ENCODE results near the gene FAM181B.

The FAM181B gene

GRCh38 chr11:82771781-82772180 lies 38.1 kb upstream of the FAM181B start:
- no peak for DNase-seq (ENCODE audit: insufficient read length, low spot score)
- FAIRE-seq: no peak
- TF ChIP-seq, protein P1, sequence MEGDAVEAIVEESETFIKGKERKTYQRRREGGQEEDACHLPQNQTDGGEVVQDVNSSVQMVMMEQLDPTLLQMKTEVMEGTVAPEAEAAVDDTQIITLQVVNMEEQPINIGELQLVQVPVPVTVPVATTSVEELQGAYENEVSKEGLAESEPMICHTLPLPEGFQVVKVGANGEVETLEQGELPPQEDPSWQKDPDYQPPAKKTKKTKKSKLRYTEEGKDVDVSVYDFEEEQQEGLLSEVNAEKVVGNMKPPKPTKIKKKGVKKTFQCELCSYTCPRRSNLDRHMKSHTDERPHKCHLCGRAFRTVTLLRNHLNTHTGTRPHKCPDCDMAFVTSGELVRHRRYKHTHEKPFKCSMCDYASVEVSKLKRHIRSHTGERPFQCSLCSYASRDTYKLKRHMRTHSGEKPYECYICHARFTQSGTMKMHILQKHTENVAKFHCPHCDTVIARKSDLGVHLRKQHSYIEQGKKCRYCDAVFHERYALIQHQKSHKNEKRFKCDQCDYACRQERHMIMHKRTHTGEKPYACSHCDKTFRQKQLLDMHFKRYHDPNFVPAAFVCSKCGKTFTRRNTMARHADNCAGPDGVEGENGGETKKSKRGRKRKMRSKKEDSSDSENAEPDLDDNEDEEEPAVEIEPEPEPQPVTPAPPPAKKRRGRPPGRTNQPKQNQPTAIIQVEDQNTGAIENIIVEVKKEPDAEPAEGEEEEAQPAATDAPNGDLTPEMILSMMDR (IDR thresholded peaks at IDR 0.05; ENCODE audit: insufficient read depth, missing control alignments): no peak

DNA sequence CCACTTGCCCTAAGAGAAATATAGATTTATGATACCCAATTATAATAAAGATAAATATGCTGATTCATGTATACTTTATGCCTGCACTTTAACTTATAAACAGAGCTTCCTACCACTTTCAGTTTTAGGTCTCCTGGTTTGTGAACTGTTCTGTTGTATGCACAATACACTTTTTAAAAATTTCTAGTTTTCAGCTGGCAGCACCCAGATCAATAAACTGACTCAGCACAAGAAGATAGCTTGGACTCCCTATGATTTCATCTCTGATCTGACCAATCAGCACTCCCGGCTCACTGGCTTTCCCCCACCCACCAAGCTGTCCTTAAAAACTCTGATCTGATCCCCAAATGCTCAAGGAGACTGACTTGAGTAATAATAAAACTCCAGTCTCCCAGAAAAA lies 33.5 kb upstream of the FAM181B start:
- FAIRE-seq (no peak), DNase-seq (ENCODE audit: insufficient read length, low spot score) (no peak)
- TF ChIP-seq, protein P1 (IDR thresholded peaks at IDR 0.05; ENCODE audit: insufficient read depth, missing control alignments): no peak

DNA sequence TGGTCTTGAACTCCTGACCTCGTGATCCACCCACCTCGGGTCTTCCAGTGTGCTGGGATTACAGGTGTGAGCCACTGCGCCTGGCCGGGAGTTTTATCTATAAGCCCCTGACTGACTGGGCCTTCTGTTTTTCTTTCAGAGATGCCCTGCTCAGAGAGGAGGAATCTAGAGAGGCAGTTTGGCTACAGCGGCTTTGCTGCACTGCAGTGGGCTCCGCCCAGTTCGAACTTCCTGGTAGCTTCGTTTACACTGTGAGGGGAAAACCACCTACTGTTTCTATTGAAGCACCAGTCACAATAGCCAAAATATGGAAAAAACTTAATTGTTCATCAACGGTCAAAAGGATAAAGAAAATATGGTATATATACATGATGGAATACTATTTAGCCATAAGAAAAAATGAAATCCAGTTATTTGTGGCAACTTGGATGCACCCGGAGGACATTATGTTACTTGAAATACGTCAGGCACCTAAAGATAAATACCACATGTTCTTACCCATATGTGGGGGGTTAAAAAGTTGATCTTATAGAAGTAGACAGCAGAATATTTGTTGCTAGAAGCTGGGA lies 31.9 kb upstream of the FAM181B start:
- FAIRE-seq (no peak), DNase-seq (ENCODE audit: insufficient read length, low spot score) (no peak)
- TF ChIP-seq, protein P1 (IDR thresholded peaks at IDR 0.05; ENCODE audit: insufficient read depth, missing control alignments): no peak

DNA sequence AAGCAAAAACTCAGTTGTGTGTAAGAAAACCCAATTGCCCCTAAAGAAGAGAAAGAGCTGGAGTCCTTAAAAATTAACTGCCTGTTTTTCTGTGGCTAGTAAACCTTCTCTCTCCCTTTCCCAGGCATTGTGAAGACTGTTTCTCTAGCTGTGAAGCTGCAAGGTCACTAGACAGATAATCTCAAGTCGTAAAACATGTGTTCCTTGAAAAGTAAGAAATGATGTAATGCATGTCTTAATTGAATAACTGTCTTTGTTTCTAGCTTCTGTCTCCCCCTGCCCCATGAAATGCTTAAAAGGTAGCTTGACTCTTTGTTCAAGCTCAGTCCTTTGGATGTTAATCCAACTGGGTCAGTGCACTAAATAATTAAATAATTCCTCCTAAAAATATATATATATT lies 29.5 kb upstream of the FAM181B start:
- DNase-seq (ENCODE audit: insufficient read length, low spot score) (no peak), FAIRE-seq (no peak)
- TF ChIP-seq, protein P1 (IDR thresholded peaks at IDR 0.05; ENCODE audit: insufficient read depth, missing control alignments): no peak

- DNase-seq (ENCODE audit: insufficient read length, low spot score) (no peak), FAIRE-seq (no peak)
- TF ChIP-seq, protein P1 (IDR thresholded peaks at IDR 0.05; ENCODE audit: insufficient read depth, missing control alignments): no peak
Measured at GRCh38 chr11:82759649-82760048, 26.0 kb upstream of the FAM181B start.

DNA sequence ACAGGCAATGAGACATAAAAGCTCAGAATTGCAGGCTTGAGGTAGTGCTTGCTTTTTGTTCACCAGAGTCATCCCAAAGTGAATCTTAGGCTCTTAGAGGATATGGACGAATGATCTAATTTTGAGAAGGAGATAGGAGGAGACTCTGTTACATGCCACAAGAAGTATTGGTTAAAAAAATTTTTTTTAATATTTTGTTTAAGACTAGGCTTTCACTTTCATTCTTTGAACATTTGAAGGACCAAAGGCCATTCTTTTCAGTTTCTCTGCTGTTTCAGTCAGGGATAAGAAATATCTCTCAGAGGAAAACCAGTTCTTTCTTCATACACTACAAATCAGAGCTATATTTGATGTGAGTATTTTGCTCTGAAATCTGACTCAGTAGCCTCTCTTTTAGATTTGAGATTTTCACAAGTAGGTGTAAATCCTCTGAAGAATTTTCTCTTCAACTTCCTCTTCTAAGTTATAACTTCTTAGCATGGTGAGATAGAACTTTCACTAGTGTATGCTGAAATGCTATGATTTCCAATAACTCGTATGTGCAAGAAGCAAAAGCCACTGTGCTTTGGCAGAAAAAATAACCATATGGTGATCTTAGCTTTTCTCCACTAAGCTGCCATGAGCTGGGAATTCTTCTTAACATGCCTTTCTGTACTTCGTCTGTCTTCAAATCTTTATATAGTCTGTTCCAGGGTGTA lies 24.1 kb upstream of the FAM181B start:
- FAIRE-seq (no peak), DNase-seq (ENCODE audit: insufficient read length, low spot score) (no peak)
- TF ChIP-seq, protein P1 (IDR thresholded peaks at IDR 0.05; ENCODE audit: insufficient read depth, missing control alignments): no peak

Measured in D721Med (cell line).